ENCODE results near the gene CDKN2AIP. TPM values are rescaled to one million over a fixed set of nuclear protein-coding genes. Genes with fewer than 3 reads are reported as not detected.

Gene CDKN2AIP
- total RNA-seq, 1 experiment from 2014 or later = 6.4 TPM

- RAD21 ChIA-PET (ENCODE audit: low non-redundant PET in 1 of 2, low total read pairs in 2 of 2, uncharacterized antibody in 2 of 2, unreplicated experiment in 2 of 2) = no interaction called here
- no peak overlapping the region for H3K27ac ChIP-seq (ENCODE audit: low read depth, low read length)
- no peaks in the 10 kb centered on the region for H3K36me3 ChIP-seq (ENCODE audit: control insufficient read depth in 1 of 2, insufficient read depth in 2 of 2, low read length in 2 of 2)
- H3K4me2 ChIP-seq (ENCODE audit: low read length) = no peak overlapping the region
- H2AFZ ChIP-seq (ENCODE audit: low read depth, low read length, poor library complexity, severe bottlenecking) = no peak overlapping the region
- no peaks in the 10 kb centered on the region for H4K20me1 ChIP-seq (ENCODE audit: insufficient read depth)
- H3K79me2 ChIP-seq (ENCODE audit: insufficient read depth, low read length) = no peaks in the 10 kb centered on the region
- BruUV-seq (replicated peaks) = no TSS peak
- CTCF ChIA-PET = no interaction called here
- DNase-seq (ENCODE audit: low read depth, low spot score) (no peak), ATAC-seq (no peak)
- H3K4me3 ChIP-seq (replicated peaks in 1 of 2; ENCODE audit: low read depth in 1 of 2, low read length in 2 of 2) = no peak overlapping the region
- no peak overlapping the region for H3K9ac ChIP-seq (ENCODE audit: low read length)
- intact Hi-C loops (cut with micrococcal nuclease) = no loop called here
- H3K4me1 ChIP-seq (ENCODE audit: control insufficient read depth in 1 of 2, insufficient read depth in 2 of 2, low read length in 2 of 2) = no peaks in the 10 kb centered on the region
- TF ChIP-seq JUND (IDR thresholded peaks at IDR 0.05) (no peak), ZFX (IDR thresholded peaks at IDR 0.05) (no peak), REST (IDR thresholded peaks at IDR 0.05; ENCODE audit: low read depth) (no peak), EGR1 (IDR thresholded peaks at IDR 0.05; ENCODE audit: low read depth) (no peak), SP1 (IDR thresholded peaks at IDR 0.05; ENCODE audit: low read depth) (no peak), SRF (IDR thresholded peaks at IDR 0.05; ENCODE audit: low read depth) (no peak), ATF3 (IDR thresholded peaks at IDR 0.05) (no peak), SIN3A (IDR thresholded peaks at IDR 0.05; ENCODE audit: low read depth) (no peak), CTCF (IDR thresholded peaks at IDR 0.05 in 2 of 3, conservative IDR thresholded peaks at IDR 0.05 in 1 of 3; ENCODE audit: borderline replicate concordance in 1 of 3, insufficient read depth in 1 of 3, low read depth in 2 of 3, low read length in 2 of 3) (no peak), ELF1 (IDR thresholded peaks at IDR 0.05; ENCODE audit: borderline replicate concordance, low read depth) (no peak), TCF7L2 (IDR thresholded peaks at IDR 0.05; ENCODE audit: borderline replicate concordance, extremely low read depth, insufficient read depth, insufficient read length) (no peak), CBX3 (IDR thresholded peaks at IDR 0.05; ENCODE audit: low read depth) (no peak), POLR2A (IDR thresholded peaks at IDR 0.05; ENCODE audit: borderline replicate concordance, extremely low read depth, insufficient read depth, insufficient read length) (no peak), YY1 (IDR thresholded peaks at IDR 0.05; ENCODE audit: extremely low read depth, insufficient replicate concordance, low read depth, low read length) (no peak), FOSL1 (IDR thresholded peaks at IDR 0.05; ENCODE audit: low read depth) (no peak), EZH2phosphoT487 (IDR thresholded peaks at IDR 0.05; ENCODE audit: borderline replicate concordance) (no peak), MAX (IDR thresholded peaks at IDR 0.05) (no peak), CEBPB (IDR thresholded peaks at IDR 0.05; ENCODE audit: low read depth) (no peak), ZNF274 (IDR thresholded peaks at IDR 0.05; ENCODE audit: low read depth, low read length) (no peak)
- H3K27me3 ChIP-seq (ENCODE audit: insufficient read depth, low read length) = no peaks in the 10 kb centered on the region
- POLR2A ChIA-PET = no interaction called here
- H3K9me3 ChIP-seq (ENCODE audit: control insufficient read depth in 1 of 2, insufficient read depth in 1 of 2, low read depth in 1 of 2, low read length in 2 of 2) = no peaks in the 10 kb centered on the region
- no peaks in the 10 kb centered on the region for H3K9me2 ChIP-seq (ENCODE audit: insufficient read depth)
These were observed 27.3 kb upstream of the CDKN2AIP start for GRCh38 chr4:183416879-183417755.
